ENCODE results near the gene RSF1. TPM values are rescaled to one million over a fixed set of nuclear protein-coding genes. Genes with fewer than 3 reads are reported as not detected.

Gene RSF1
- total and polyA plus RNA-seq, 2 experiments from 2014 or later = 51.2 to 188 TPM

DNA sequence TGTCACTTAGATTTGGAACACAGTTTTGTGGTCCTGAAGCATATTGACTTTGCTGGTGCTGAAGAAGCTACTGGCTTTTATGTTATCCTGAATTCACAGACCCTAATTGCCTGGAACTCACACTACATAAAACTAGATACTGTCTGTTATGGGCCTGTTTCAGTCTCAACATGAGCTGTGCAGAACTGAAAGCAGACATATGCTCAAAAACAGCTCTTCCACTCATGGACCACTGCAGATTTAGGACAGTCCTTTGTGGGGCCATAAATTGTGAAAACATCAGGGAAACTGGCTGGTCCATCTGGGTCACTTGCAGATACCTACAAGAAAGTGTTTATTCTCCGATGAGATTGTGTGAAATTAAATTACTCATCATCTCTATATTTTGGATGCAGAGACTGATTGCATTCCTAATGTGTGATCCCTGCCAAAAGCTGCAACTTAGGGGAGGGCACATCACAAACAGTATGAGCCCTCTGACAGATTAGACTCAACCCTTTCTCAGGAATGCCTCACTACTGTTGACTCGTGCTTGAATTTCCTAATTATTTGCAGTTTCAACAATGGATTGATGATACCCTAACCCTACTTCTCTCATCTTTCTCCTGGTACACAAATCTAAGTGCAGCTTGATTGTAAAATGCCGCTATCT is 172.7 kb downstream of the RSF1 start (continued):
- TF ChIP-seq, protein P1, sequence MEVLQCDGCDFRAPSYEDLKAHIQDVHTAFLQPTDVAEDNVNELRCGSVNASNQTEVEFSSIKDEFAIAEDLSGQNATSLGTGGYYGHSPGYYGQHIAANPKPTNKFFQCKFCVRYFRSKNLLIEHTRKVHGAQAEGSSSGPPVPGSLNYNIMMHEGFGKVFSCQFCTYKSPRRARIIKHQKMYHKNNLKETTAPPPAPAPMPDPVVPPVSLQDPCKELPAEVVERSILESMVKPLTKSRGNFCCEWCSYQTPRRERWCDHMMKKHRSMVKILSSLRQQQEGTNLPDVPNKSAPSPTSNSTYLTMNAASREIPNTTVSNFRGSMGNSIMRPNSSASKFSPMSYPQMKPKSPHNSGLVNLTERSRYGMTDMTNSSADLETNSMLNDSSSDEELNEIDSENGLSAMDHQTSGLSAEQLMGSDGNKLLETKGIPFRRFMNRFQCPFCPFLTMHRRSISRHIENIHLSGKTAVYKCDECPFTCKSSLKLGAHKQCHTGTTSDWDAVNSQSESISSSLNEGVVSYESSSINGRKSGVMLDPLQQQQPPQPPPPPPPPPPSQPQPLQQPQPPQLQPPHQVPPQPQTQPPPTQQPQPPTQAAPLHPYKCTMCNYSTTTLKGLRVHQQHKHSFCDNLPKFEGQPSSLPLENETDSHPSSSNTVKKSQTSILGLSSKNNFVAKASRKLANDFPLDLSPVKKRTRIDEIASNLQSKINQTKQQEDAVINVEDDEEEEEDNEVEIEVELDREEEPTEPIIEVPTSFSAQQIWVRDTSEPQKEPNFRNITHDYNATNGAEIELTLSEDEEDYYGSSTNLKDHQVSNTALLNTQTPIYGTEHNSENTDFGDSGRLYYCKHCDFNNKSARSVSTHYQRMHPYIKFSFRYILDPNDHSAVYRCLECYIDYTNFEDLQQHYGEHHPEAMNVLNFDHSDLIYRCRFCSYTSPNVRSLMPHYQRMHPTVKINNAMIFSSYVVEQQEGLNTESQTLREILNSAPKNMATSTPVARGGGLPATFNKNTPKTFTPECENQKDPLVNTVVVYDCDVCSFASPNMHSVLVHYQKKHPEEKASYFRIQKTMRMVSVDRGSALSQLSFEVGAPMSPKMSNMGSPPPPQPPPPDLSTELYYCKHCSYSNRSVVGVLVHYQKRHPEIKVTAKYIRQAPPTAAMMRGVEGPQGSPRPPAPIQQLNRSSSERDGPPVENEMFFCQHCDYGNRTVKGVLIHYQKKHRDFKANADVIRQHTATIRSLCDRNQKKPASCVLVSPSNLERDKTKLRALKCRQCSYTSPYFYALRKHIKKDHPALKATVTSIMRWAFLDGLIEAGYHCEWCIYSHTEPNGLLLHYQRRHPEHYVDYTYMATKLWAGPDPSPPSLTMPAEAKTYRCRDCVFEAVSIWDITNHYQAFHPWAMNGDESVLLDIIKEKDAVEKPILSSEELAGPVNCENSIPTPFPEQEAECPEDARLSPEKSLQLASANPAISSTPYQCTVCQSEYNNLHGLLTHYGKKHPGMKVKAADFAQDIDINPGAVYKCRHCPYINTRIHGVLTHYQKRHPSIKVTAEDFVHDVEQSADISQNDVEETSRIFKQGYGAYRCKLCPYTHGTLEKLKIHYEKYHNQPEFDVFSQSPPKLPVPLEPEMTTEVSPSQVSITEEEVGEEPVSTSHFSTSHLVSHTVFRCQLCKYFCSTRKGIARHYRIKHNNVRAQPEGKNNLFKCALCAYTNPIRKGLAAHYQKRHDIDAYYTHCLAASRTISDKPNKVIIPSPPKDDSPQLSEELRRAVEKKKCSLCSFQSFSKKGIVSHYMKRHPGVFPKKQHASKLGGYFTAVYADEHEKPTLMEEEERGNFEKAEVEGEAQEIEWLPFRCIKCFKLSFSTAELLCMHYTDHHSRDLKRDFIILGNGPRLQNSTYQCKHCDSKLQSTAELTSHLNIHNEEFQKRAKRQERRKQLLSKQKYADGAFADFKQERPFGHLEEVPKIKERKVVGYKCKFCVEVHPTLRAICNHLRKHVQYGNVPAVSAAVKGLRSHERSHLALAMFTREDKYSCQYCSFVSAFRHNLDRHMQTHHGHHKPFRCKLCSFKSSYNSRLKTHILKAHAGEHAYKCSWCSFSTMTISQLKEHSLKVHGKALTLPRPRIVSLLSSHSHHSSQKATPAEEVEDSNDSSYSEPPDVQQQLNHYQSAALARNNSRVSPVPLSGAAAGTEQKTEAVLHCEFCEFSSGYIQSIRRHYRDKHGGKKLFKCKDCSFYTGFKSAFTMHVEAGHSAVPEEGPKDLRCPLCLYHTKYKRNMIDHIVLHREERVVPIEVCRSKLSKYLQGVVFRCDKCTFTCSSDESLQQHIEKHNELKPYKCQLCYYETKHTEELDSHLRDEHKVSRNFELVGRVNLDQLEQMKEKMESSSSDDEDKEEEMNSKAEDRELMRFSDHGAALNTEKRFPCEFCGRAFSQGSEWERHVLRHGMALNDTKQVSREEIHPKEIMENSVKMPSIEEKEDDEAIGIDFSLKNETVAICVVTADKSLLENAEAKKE (CRISPR knock-in tag; IDR thresholded peaks at IDR 0.05) = no peak
- TF ChIP-seq POLR2AphosphoS5 (IDR thresholded peaks at IDR 0.05; ENCODE audit: low read depth) (no peak), REST (IDR thresholded peaks at IDR 0.05; ENCODE audit: unreplicated experiment) (no peak), STAT1 (IDR thresholded peaks at IDR 0.05; ENCODE audit: unreplicated experiment) (no peak), ZNF114 (CRISPR knock-in tag; IDR thresholded peaks at IDR 0.05) (no peak), JUNB (IDR thresholded peaks at IDR 0.05; ENCODE audit: unreplicated experiment) (no peak)

All from GM23338 (cell line).